ENCODE measurements around the gene MISP3. TPM values are rescaled to one million over a fixed set of nuclear protein-coding genes. Genes with fewer than 3 reads are reported as not detected.

MISP3 gene
- total RNA-seq, 1 donor from 2014 or later, result 0.26 TPM

DNA sequence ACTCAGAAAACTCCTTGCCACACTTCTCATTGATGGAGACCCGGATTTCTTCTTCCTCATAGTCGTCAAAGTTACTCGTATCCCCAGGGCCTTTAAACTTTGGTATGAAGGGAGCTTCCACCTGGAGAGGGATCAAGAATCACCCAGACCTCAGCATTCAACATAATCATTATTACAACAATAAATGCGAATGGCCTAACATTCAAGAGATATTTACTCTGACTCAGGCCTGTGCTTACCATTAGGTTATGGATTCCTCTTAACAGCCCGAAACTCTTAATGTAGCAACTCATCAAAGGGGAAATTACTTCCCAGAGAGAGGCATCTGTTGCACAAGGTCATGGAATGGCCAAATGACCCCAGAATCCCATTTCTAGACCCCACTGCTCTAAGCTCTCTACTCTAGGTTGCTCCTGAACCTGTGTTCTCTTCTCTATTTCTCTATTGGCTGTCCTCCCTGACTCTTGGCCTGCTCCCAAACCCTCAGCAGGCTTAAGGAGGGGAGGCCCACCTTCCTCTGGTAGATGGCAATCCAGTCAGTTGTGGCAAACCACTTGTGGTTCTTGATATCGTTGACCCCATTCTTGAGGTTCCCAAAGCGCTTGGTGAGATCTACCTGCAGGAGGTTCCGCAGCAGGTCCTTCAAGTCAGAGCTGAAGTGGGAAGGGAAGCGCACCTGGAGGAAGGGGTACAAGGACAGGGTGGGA lies 20.7 kb downstream of the MISP3 start:
- no peaks in the 10 kb centered on the region for H3K27me3 ChIP-seq (ENCODE audit: control insufficient read depth, insufficient read depth, low read length)
- FAIRE-seq, result no peak
- TF ChIP-seq, protein P1, sequence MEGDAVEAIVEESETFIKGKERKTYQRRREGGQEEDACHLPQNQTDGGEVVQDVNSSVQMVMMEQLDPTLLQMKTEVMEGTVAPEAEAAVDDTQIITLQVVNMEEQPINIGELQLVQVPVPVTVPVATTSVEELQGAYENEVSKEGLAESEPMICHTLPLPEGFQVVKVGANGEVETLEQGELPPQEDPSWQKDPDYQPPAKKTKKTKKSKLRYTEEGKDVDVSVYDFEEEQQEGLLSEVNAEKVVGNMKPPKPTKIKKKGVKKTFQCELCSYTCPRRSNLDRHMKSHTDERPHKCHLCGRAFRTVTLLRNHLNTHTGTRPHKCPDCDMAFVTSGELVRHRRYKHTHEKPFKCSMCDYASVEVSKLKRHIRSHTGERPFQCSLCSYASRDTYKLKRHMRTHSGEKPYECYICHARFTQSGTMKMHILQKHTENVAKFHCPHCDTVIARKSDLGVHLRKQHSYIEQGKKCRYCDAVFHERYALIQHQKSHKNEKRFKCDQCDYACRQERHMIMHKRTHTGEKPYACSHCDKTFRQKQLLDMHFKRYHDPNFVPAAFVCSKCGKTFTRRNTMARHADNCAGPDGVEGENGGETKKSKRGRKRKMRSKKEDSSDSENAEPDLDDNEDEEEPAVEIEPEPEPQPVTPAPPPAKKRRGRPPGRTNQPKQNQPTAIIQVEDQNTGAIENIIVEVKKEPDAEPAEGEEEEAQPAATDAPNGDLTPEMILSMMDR (IDR thresholded peaks at IDR 0.05; ENCODE audit: insufficient read depth, low read length, severe bottlenecking), result no peak
- peaks cover 6% of the 10 kb centered on the region for H3K36me3 ChIP-seq (ENCODE audit: control insufficient read depth, insufficient read depth, low read length)
- DNase-seq (ENCODE audit: low read depth), result no peak
- H3K4me3 ChIP-seq (ENCODE audit: low read depth, low read length), result no peak overlapping the region

DNA sequence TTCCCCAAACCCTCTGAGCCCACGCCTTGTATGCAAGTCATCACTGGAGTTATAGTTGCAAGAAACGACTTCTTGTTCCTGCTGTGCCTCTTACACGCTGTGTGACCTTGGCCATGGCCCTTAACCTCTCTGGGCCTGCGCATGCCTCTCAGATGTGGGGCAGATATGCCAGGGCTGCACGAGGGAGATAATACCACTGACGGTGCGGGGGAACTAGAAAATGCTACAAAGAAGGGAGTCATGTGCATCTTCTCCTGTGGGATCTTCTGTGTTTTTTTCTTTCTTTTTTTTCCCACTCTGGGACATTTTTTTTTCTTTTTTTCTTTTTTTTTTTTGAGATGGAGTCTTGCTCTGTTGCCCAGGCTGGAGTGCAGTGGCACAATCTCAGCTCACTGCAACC lies 22.3 kb downstream of the MISP3 start:
- H3K27me3 ChIP-seq (ENCODE audit: control insufficient read depth, insufficient read depth, low read length), result no peaks in the 10 kb centered on the region
- DNase-seq (ENCODE audit: low read depth) (no peak), FAIRE-seq (no peak)
- H3K36me3 ChIP-seq (ENCODE audit: control insufficient read depth, insufficient read depth, low read length), result peaks cover 1% of the 10 kb centered on the region
- no peak overlapping the region for H3K4me3 ChIP-seq (ENCODE audit: low read depth, low read length)
- TF ChIP-seq, protein P1 (IDR thresholded peaks at IDR 0.05; ENCODE audit: insufficient read depth, low read length, severe bottlenecking), result no peak

DNA sequence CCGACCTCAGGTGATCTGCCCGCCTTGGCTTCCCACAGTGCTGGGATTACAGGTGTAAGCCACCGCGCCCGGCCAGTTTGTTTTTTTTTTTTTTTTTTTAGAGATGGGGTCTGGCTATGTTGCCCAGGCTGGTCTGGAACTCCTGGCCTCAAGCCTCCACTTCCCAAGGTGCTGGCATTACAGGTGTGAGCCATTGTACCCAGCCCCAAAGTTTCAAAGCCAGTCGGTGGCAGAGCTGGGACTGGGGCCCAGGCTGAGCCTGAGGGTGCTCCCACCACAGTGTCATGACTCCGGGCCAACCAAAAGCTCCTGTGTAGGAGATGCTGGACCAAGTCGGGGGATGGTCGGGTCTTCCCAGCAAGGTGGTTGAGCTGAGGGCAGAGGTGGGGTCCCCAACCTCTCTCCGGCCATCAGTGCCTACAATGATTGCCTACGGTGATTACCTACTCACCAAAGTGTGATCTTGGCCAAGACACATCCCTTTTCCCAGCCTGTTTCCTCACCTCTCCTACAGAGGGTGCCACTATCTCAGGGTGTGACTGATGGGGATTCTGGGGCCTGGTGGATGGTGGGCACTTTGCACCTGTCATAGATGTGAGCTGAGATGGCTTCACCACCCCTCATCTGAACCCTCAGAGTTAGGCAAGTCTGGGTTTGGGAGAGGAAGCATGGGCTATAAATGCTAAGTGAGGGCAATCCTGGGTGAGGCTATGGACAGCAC lies 23.8 kb downstream of the MISP3 start:
- no peak overlapping the region for H3K4me3 ChIP-seq (ENCODE audit: low read depth, low read length)
- H3K36me3 ChIP-seq (ENCODE audit: control insufficient read depth, insufficient read depth, low read length), result peaks cover 5% of the 10 kb centered on the region
- TF ChIP-seq, protein P1 (IDR thresholded peaks at IDR 0.05; ENCODE audit: insufficient read depth, low read length, severe bottlenecking), result no peak
- DNase-seq (ENCODE audit: low read depth), result no peak
- FAIRE-seq, result peak; percentile 64
- no peaks in the 10 kb centered on the region for H3K27me3 ChIP-seq (ENCODE audit: control insufficient read depth, insufficient read depth, low read length)

DNA sequence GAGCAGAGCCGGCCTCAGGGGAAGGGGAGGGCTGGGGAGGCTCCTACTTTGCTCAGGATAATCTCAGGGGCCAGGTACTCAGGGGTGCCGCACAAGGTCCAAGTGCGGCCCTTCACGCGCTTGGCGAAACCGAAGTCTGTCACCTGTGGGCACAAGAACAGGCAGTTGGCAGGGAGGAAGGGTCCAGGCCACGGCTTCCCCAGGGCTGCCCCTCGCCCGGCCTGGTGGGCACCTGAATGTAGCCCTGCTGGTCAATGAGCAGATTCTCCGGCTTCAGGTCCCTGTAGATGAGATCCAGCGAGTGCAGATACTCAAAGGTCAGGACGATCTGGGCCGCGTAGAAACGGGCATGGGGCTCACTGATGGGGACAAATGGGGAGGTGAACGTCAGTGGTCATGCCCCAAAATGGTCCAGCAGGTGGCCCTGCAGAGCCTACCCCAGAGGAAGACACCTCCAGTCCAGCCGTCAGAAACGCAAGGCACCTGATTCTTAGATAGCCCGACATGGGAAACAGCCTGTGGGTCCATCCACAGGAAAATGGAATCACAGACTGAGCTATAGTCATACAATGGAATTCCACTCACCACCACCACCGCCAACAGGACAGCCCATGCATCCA lies 25.1 kb downstream of the MISP3 start:
- Histone ChIP-seq H3K36me3 (ENCODE audit: control insufficient read depth, insufficient read depth, low read length) (peaks cover 5% of the 10 kb centered on the region), H3K4me3 (ENCODE audit: low read depth, low read length) (no peak overlapping the region), H3K27me3 (ENCODE audit: control insufficient read depth, insufficient read depth, low read length) (no peaks in the 10 kb centered on the region)
- FAIRE-seq (peak; percentile 83), DNase-seq (ENCODE audit: low read depth) (no peak)
- TF ChIP-seq, protein P1 (IDR thresholded peaks at IDR 0.05; ENCODE audit: insufficient read depth, low read length, severe bottlenecking), result peak; percentile 15

DNA sequence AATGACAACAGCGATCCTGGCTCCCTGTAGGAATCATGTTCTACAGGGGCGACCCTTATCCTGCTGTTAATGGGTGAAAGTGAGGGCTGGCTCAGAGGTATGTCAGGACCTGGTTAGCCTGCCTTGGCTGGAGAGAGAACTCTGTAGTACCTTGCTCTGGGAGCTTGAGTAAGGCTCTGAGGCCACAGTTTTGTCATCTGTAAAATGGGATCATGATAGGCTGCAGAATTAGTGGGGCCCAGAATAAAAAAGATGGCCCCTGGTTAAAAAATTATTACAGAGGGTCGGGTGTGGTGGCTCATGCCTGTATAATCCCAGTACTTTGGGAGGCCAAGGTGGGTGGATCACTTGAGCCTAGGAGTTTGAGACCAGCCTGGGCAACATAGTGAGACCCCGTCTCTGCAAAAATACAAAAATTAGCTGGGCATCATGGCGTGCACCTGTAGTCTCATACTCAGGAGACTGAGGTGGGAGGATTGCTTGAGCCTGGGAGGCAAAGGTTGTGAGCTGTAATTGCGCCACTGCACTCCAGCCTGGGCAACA lies 28.5 kb downstream of the MISP3 start:
- FAIRE-seq, result no peak
- Histone ChIP-seq H3K27me3 (ENCODE audit: control insufficient read depth, insufficient read depth, low read length) (no peaks in the 10 kb centered on the region), H3K36me3 (ENCODE audit: control insufficient read depth, insufficient read depth, low read length) (peaks cover 10% of the 10 kb centered on the region), H3K4me3 (ENCODE audit: low read depth, low read length) (no peak overlapping the region)
- TF ChIP-seq, protein P1 (IDR thresholded peaks at IDR 0.05; ENCODE audit: insufficient read depth, low read length, severe bottlenecking), result no peak
- DNase-seq (ENCODE audit: low read depth), result no peak

All from bronchial epithelial cell (primary cell).